NCI-H128 (cell line): ENCODE results near the gene MUC12.
"Not testable (repeated sequence)": the region's sequence is repeated elsewhere in the genome, so short reads cannot be mapped to it uniquely, and the experiment has no call there.

ENCODE experiments used
- DNase-seq: peaks from one replicate; lab custom pipeline; 2025; ENCODE audit not compliant: unreplicated experiment; lab: John Stamatoyannopoulos, UW

MUC12 gene

GRCh38 chr7:100959894-100960293, 9.5 kb upstream of the MUC12 start:
- DNase-seq = no peak

GRCh38 chr7:100962537-100962936, 6.8 kb upstream of the MUC12 start:
- no peak for DNase-seq

- no peak for DNase-seq
Observed at GRCh38 chr7:100963386-100963785, 6.0 kb upstream of the MUC12 start.

- DNase-seq = no peak
Observed at GRCh38 chr7:100963874-100964273, 5.5 kb upstream of the MUC12 start.

GRCh38 chr7:100964630-100965029, 4.7 kb upstream of the MUC12 start:
- no peak for DNase-seq

- no peak for DNase-seq
Observed at GRCh38 chr7:100965045-100965722, 4.2 kb upstream of the MUC12 start.

- no peak for DNase-seq
Observed at GRCh38 chr7:100965723-100966541, 3.4 kb upstream of the MUC12 start.

GRCh38 chr7:100966542-100967291, 2.6 kb upstream of the MUC12 start:
- no peak for DNase-seq

GRCh38 chr7:100967292-100967863, 2.0 kb upstream of the MUC12 start:
- no peak for DNase-seq

GRCh38 chr7:100968031-100968430, 1.3 kb upstream of the MUC12 start:
- no peak for DNase-seq

GRCh38 chr7:100968650-100969049, 715 bp upstream of the MUC12 start:
- DNase-seq = no peak

- no peak for DNase-seq
Observed at GRCh38 chr7:100971111-100972001, 2.0 kb downstream of the MUC12 start.

- no peak for DNase-seq
Observed at GRCh38 chr7:100972002-100972347, 2.6 kb downstream of the MUC12 start.

- DNase-seq = no peak
Observed at GRCh38 chr7:100974021-100974420, 4.7 kb downstream of the MUC12 start.

GRCh38 chr7:100975371-100975821, 6.0 kb downstream of the MUC12 start:
- no peak for DNase-seq

- DNase-seq = no peak
Observed at GRCh38 chr7:100978300-100978699, 8.9 kb downstream of the MUC12 start.

- no peak for DNase-seq
Observed at GRCh38 chr7:100983451-100984187, 14.3 kb downstream of the MUC12 start.

GRCh38 chr7:100984241-100984918, 15.0 kb downstream of the MUC12 start:
- DNase-seq = not testable (repeated sequence)
